Epidermal melanocyte (primary cell): ENCODE data around the gene OR10K2.

Experiments used
- DNase-seq: peaks from one replicate; pipeline ENCODE4 v3.0.0; 2011; ENCODE audit warnings: low spot score; ENCODE audit not compliant: insufficient read length

OR10K2 gene

GRCh38 chr1:158371188-158371953 lies 54.7 kb downstream of the OR10K2 start:
- no peak for DNase-seq
